ENCODE results near the gene NKIRAS2. TPM values are rescaled to one million over a fixed set of nuclear protein-coding genes. Genes with fewer than 3 reads are reported as not detected.
A peak's percentile ranks its signal among the peaks of the same experiment; 100 is the strongest.

NKIRAS2 gene
- total and polyA plus RNA-seq, 2 of the 13 experiments (the other 11 are each of a cell fraction or from before 2014, with no cell fraction given) = 27.9 to 42.0 TPM

- TF ChIP-seq IKZF4 (CRISPR knock-in tag; IDR thresholded peaks at IDR 0.05; ENCODE audit: borderline replicate concordance, low read depth, not compliant biosample characterization) = no peak
- TF ChIP-seq STAG1 (CRISPR knock-in tag; IDR thresholded peaks at IDR 0.05) = peak; percentile 67
- TF ChIP-seq REL (CRISPR knock-in tag; conservative IDR thresholded peaks at IDR 0.05) = no peak
- no peak for TF ChIP-seq ZBTB46 (CRISPR knock-in tag; IDR thresholded peaks at IDR 0.05; ENCODE audit: borderline replicate concordance)
- TF ChIP-seq HIVEP1 (CRISPR knock-in tag; IDR thresholded peaks at IDR 0.05) = no peak
- no peak for TF ChIP-seq SIX4 (CRISPR knock-in tag; IDR thresholded peaks at IDR 0.05)
- no peak for TF ChIP-seq ZNF260 (CRISPR knock-in tag; IDR thresholded peaks at IDR 0.05; ENCODE audit: borderline replicate concordance, low read depth)
- TF ChIP-seq DPF2 (CRISPR knock-in tag; IDR thresholded peaks at IDR 0.05; ENCODE audit: borderline replicate concordance, low read depth) = no peak
- TF ChIP-seq ZNF180 (CRISPR knock-in tag; IDR thresholded peaks at IDR 0.05; ENCODE audit: borderline replicate concordance, low read depth) = no peak
- TF ChIP-seq ZFY (CRISPR knock-in tag; IDR thresholded peaks at IDR 0.05) = no peak; the same call in 1 of the 2 replicates
- TF ChIP-seq HHEX (CRISPR knock-in tag; IDR thresholded peaks at IDR 0.05) = no peak
- no peak for TF ChIP-seq ZNF124 (CRISPR knock-in tag; IDR thresholded peaks at IDR 0.05)
- no peak for TF ChIP-seq ZNF225 (CRISPR knock-in tag; IDR thresholded peaks at IDR 0.05)
- TF ChIP-seq ETS1 (CRISPR knock-in tag; IDR thresholded peaks at IDR 0.05) = no peak
- TF ChIP-seq SP140L (CRISPR knock-in tag; IDR thresholded peaks at IDR 0.05; ENCODE audit: borderline replicate concordance) = no peak
- no peak for TF ChIP-seq BCLAF1 (IDR thresholded peaks at IDR 0.05)
- TF ChIP-seq ZBTB34 (CRISPR knock-in tag; IDR thresholded peaks at IDR 0.05) = no peak
- TF ChIP-seq SAFB2 (CRISPR knock-in tag; IDR thresholded peaks at IDR 0.05; ENCODE audit: borderline replicate concordance, low read depth) = no peak
- TF ChIP-seq ONECUT2 (CRISPR knock-in tag; IDR thresholded peaks at IDR 0.05) = no peak
- no peak for TF ChIP-seq ZNF264 (CRISPR knock-in tag; IDR thresholded peaks at IDR 0.05)
These were observed 8.3 kb downstream of the NKIRAS2 start (continued) for GRCh38 chr17:42027961-42028790.

Measured in HepG2 (cell line).